ENCODE measurements around the gene MLLT10.
"Not testable (repeated sequence)": the region's sequence is repeated elsewhere in the genome, so short reads cannot be mapped to it uniquely, and the experiment has no call there.

MLLT10 gene

DNA sequence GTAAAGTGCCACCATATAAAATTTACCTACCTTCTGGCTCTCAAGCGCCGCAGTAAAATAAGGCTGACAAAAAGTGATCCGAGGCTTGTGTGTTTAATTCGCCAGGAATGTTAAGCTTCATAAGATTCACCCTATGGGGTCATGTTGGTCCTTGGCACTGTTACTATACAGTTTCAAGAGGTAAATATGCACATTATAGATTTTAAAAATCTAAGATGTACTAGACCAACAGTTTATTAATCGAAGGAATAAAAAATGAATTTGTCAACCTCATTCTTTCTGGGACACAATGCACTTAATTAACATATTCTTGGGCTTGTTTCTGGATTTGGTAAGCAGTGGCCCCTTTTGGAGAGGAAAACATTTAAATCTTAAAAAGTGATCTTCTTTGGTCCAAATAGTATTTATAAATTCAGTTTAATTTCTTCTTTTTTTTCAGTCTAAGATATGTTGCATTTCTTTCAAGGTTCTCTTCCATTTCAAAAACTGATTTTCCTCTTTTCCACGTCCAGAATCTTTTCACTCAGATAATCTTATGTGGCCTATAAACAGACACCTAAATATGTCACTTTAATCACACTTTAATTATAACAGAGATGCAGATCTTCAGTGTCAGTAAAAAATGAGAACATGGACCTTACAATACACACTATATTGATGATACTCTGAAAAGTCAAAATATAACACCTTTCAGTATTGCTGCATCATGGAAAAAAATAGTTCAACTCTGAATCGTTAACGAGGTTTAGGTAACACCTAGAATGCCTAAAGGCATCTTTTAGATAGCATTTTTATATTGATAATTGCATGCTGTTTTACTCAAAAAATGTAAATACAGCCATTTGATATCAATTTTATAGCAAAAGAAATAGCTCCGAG is 4.8 kb upstream of the MLLT10 start:
- DNase-seq: no peak

DNA sequence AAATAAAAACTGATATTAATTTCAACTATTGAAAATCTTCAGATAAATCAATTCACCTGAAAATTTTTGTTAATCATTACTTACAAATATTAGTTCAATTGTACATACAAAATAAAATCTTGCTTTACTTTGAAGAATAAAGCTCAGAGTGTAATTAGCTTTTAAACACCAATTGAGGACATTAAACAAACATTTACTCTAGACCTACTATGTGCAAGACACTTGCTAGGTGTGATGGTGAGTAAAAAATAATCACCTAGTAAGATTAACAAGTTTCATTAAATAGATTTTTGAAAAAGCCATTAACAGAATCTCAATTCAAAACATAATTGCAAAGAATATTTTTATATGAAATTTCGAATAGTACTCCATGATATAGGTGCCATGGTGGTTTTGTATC is 3.9 kb upstream of the MLLT10 start:
- no peak for DNase-seq

DNA sequence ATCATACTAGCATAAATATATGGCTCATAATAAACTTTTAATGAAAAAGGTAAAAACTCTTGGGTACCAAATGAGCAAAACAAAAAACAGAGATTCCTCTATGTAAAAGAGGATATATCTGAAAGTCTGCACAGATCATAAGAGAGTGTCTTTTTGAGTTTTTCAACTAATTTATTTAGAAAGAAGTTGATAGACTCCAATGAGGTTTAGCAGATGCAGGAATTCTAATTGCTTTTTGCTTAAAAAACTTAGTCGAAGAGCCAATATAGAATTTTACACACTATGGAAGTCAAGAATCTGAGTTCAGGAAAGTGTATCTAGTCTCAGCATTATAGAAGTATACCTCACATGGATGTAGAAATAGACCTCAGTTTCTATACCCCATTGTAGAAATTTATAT is 3.4 kb upstream of the MLLT10 start:
- no peak for DNase-seq

DNA sequence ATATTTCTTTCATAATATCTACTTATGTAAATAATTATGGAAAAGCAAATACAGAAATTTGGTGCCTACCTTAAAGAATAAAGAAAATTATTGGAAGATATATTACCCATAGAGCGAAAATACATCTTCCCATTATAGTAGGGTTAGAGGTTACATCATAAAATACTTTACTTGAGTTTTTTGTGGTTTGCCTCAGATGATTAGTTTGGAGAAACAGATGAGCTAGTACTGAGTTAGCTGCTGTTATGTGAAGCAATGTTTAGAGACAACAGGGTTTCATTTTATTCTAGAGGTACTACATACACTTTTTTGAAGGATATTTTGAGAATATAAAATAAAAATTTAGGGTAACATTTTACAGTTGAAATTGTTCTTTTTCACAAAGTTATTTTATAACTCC is 2.9 kb upstream of the MLLT10 start:
- no peak for DNase-seq

DNA sequence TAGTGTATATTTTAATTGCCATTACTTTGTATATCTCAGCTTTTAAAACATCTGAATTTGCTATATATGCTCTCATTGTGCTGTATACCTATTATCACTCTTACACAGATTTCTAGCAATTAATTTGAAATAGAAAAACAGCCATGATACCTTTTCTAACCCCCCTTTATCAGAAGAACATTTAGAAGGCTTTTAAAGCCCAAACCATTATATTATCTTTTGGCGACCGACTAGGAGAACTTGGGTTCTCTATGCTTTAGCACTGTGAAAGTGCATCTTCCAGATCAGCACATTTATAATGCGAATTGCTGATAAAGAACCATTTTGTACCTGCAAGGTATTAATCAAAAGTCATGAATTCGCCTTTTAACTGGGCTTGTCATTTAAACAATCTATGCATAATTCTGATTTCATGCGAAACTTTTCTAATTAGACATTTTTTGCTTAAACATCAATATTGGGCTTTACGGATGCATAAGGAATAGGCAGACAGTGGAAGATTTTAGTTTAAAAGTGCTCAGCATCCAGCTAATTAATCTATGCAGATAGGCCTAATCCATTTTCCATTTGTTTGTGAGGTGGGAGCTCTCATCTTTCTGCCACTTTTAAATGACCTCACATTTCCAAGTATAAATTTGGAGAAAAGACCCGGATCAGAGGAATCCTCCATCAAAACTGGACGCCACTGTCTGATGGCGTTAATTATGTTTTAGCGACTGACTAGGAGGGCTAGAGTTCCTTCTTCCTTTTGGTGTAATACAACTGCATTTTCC is 1.2 kb upstream of the MLLT10 start:
- DNase-seq: no peak

DNA sequence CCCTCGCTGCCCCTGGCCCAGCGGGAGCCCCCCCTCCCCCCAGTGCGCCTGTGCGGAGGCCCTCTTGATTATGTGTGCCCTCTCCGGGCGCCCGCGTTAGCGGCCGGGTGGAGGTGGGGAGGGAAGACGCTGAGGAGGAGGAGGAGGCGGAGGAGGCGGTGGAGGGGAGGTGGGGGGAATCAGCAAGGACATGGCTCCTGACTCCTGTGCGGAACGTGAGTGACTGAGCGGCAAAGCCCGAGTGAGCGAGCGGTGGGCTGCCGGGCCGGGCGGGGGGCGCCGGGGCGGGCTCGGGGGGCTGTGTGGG is 201 bp downstream of the MLLT10 start:
- no peak for DNase-seq

DNA sequence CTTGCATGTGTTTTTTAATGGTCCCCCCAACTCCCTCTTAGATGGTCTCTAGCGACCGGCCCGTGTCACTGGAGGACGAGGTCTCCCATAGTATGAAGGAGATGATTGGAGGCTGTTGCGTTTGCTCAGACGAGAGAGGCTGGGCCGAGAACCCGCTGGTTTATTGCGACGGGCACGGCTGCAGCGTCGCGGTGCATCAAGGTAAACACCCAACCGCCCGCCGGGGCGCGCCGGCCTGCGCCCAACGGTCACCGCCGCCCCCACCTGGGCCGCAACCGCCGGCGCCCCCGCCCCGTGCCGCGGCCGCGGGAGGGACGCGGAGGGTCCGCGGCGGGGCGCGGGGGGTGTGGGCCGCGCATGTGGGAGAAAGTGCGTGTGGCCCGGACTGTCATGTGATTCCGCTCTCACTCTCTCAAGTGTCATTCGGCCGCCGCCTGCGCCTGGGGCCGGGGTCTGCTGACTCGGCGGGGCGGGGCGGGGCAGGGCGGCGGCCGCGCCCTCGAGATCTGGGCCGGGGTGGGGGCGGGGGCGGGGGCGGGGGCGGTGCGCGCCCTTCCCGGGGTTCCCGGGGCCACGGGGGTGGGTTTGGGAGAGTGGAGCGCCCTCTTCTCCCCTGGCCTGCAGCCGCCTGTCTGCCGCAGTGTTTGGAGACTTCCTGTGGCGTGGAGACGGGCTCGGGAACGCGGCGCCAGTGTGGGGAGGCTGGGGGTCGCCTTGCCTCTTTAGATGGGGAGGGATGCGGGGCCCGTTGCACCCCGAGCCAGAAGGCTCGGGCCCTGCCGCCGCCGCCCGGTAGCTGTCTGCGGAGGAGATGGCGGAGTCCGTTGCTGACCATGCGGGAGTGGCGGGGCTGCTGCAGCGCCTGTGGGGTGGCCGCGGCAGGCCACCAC is 817 bp downstream of the MLLT10 start:
- DNase-seq: no peak

DNA sequence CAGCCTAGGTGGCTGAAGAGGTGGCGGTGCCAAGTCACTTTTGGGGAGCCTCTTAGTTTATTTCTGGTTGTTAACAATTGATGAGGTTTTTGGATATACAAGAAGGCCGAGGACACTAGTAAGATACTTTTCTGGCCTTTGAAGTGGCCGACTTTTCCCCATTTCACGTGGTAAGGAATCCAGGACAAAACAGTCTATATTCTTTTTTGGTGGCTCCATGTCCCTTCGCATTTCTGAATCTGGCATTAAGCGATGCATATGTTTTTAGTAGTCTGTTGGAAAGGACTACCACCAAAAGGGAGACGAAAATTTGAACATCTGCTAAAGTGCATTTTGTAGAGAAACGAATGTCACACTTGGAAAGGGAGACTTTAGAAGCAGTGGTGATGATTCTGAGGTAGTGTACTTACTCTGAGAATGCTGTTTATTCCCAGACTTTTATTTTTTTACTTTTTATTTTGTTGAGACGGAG is 1.5 kb downstream of the MLLT10 start:
- no peak for DNase-seq

DNA sequence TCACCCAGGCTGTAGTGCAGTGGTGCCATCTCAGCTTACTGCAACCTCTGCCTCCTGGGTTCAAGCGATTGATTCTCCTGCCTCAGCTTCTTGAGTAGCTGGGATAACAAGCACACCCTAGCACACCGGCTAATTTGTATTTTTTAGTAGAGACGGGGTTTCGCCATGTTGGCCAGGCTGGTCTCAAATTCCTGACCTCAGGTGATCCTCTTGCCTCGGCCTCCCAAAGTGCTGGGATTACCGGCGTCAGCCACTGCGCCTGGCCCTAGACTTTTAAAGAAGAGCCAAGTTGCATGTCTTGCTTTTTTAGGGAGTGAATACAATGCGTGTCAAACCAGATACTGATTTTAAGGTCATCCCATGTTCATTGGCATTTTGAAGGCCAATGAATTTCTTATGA is 1.9 kb downstream of the MLLT10 start:
- not testable (repeated sequence) for DNase-seq

DNA sequence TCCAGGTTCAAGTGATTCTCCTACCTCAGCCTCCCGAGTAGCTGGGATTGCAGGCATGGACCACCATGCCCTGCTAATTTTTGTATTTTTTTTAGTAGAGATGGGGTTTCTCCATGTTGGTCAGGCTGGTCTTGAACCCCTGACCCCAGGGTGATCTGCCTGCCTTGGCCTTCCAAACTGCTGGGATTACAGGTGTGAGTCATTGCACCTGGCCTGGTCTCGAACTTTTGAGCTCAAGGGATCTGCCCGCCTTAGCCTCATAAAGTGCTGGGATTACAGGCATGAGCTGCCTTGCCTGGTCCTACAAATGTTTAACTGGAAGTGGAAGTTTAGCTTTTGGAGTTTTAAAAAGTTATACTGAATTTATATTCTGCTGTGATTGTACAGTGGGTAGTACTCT is 2.8 kb downstream of the MLLT10 start:
- no peak for DNase-seq

DNA sequence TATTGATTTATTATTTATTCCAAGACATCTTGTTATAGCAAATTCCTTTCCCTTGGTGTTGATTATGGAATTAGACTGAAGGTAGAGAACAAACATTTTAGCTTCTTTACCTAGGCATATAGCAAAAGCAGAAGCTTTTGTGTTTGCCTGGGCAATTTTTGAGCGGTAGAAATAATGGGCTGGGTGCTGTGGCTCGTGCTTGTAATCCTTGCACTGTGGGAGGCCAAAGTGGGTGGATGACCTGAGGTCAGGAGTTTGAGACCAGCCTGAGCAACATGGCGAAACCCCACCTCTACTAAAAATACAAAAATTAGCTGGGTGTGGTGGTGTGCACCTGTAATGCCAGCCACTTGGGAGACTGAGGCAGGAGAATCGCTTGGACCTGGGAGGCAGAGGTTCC is 6.7 kb downstream of the MLLT10 start:
- DNase-seq: not testable (repeated sequence)

DNA sequence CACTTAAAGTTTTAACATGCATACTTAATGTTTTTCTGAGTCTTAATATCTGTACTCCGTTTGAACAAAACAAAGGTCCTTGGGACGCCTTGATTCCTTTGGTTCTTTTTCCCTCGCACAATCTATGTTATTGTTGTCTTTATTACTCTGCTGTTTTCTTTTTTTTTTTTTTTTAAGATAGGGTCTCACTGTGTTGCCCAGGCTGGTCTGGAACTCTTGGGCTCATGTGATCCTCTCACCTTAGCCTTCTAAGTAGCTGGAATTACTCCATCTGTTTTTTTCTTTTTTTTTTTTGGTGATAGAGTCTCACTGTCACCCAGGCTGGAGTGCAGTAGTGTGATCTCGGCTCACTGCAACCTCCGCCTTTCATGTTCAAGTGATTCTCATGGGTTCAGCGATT is 13.2 kb downstream of the MLLT10 start:
- no peak for DNase-seq

DNA sequence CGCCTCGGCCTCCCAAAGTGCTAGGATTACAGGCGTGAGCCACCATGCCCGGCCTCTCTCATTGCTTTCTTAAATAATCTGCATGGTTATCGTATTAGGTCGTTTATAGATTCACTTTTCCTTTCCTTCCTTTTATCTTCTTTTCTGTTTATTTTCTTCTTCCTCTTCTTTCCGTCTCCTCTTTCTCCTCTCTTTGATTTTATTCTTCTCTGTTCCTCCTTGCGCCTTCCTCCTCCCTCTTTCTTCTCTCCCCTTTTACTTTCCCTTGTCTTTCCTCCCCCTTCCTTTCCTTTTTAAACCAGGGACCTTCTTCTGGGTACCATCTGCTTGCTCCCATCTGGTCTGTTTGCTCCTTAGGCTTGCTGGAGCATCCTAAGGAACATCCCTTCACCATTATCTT is 18.6 kb downstream of the MLLT10 start:
- no peak for DNase-seq

DNA sequence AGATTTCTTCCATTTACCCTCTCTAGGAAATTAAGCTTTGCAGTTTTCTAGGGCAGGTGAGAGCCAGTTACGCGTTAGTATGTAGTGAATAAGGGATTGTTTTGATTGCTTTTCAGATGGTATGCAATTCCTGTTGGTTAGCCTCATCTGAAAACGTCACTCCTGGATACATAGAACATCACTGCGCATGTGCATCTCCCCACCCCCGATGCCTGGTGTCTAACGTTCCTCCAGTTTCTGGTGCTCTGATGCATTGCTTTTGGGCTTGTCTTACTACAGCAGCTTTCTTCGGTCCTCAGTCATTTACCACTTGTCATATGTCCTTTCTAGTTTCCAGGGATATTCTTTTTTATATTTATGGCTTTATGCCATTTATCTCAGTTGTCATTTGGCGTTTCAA is 22.5 kb downstream of the MLLT10 start:
- no peak for DNase-seq

DNA sequence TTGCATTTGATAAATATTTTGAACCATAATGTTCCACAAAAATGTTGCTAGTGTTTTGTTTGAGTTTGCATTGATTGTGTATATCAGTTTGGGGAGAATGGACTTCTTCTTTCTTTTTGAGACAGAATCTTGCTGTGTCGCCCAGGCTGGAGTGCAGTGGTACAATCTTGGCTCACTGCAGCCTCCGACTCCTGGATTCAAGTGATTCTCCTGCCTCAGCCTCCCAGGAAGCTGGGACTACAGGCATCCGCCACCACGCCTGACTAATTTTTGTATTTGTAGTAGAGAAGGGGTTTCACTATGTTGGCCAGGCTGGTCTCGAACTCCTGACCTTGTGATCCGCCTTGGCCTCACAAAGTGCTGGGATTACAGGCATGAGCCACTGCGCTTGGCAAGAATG is 25.0 kb downstream of the MLLT10 start:
- not testable (repeated sequence) for DNase-seq

DNA sequence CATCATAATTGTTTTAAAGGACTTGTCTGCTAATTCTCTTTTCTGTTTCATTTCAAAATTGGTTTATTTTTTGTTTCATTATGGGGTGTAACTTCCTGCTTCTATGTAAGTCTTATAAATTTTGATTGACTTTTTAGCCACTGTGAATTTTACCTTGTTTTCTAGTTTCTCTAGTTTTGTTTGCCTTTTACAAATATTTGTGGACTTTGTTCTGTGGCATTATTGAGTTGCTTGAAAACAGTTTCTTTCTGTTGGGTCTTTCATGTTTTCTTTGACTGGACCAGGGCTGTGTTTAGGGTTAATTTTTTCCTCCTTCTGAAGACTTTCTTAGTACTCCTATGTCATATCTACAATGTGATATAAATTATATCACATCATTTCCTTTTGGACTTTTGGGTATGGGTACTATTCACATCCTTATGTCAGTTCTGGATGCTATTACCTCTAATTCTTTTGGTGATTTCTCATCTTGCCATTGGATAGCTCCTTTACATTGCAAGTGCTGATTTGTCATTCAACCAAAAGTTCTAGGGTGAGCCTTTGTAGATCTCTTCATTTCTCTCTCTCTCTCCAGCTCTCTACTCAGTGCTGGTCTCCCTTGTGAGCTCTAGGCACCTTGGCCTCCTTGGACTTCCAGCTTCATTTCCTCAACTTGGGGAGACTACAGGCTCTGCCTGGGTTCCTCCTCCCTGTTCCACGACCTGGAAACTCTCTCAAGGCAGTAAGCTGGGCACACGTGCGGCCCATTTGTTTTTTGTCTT is 36.9 kb downstream of the MLLT10 start:
- DNase-seq: no peak

DNA sequence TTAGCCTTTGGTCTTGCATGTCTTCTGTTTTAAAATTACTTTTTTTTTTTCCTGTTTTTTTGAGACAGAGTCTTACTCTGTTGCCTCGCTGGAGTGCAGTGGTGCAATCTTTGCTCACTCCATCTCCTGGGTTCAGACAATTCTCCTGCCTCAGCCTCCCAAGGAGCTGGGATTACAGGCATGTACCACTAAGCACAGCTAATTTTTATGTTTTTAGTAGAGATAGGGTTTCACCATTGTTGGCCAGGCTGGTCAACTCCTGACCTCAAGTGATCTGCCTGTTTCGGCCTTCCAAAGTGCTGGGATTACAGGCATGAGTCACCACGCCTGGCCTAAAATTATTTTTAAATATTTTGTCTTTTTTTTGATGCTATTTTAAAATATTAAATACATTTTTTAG is 38.5 kb downstream of the MLLT10 start:
- DNase-seq: no peak

DNA sequence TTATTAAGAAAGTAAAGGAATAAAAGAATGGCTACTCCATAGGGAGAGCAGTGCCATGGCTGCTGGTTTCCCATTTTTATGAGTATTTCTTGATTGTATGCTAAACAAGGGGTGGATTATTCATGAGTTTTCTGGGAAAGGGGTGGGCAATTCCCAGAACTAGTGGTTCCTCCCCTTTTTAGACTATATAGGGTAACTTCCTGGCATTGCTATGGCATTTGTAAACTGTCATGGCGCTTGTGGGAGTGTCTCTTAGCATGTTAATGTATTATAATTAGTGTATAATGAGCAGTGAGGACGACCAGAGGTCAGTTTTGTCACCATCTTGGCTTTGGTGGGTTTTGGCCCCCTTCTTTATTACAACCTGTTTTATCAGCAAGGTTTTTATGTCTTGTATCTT is 40.5 kb downstream of the MLLT10 start:
- not testable (repeated sequence) for DNase-seq

DNA sequence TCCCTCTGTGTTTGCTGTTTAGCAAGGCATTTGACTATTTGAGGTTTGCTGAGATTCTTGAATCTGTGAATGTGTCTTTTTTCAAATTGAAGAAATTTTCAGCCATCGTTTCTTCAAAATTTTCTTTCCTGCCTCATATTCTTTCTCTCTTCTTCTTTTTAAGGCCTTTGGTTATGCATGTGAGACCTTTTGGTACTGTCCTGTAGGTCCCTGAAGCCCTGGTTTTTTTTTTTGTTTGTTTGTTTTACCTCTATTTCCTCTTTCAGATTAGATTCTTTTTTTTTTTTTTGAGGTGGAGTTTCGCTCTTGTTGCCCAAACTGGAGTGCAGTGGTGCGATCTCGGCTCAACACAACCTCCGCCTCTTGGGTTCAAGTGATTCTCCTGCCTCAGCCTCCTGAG is 45.3 kb downstream of the MLLT10 start:
- DNase-seq: no peak

DNA sequence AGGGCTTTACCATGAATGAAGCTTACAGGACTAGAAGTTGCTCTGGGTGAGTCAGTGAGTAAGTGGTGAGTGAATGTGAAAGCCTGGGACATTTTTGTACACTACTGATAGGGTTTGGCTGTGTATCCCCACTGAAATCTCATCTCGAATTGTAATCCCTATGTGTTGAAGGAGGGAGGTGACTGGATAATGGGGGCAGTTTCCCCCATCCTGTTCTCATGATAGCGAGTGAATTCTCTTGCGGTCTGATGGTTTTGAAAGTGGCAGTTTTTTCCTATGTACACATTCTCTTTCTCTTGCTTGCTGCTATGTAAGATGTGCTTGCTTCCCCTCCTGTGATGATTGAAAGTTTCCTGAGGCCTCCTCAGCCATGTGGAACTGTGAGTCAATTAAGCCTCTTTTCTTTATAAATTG is 47.4 kb downstream of the MLLT10 start:
- not testable (repeated sequence) for DNase-seq

DNA sequence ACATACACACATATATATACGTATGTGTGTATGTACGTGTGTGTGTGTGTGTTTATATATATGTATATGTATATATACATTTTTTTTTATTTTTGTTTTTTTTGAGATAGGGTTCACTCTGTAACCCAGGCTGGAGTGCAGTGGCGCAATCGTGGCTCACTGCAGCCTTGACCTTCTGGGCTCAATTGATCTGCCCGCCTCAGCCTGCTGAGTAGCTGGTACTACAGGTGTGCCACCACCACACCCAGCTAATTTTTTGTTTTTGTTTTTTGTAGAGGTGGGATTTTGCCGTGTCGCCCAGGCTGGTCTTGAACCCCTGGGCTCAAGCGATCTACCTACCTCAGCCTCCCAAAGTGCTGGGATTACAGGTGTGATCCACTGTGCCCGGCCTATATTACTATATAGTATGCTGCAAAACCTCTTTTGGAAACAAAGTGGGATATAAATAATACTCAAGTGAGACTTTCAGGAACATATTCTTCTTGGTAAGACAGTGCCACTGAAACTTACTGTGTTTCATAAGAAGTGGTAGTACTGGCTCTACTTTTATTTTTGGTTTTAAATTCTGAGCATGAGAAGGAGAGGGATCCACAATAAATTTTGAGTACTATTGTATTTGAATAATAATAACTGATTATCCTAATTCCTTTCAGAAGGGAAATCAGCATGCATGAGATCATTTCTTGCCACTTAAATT is 51.0 kb downstream of the MLLT10 start:
- no peak for DNase-seq

DNA sequence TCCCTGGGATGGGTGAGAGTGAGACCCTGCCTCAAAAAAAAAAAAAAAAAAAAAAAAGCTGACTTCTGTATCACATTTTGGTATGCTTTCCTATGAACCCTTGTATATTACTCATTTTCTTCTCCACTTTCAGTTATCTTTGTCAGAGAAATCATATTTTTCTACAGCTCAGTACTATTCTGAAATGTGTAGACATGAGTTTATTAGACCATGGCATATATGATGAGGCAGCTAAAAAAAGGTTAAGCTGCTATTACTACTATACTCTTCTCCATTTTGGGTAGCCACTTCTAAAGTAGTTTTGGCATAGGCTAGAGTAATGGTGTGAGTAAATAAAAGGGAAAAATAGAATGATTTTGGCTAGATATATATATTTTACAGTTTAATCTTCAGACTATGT is 53.4 kb downstream of the MLLT10 start:
- no peak for DNase-seq
